Renal cortex interstitium (tissue), 11 donors: Measurements from ENCODE around the gene ECE2. TPM values are rescaled to one million over a fixed set of nuclear protein-coding genes. Genes with fewer than 3 reads are reported as not detected.

ENCODE experiments used
- DNase-seq, 11 donors: peaks; one replicate each; pipeline ENCODE4 v3.0.0-alpha.2; 2013; ENCODE audit warnings: low read depth in 9 of 11, low spot score in 4 of 11; ENCODE audit errors: extremely low read depth in 1 of 11
- polyA plus RNA-seq, 3 donors: library from polyadenylated mRNA; unstranded; fragments of 120-200 nt; gene quantifications; one replicate each; pipeline ENCODE4 v1.2.1, GENCODE V29; 2013; ENCODE audit not compliant: insufficient read length in 3 of 3

ECE2 gene
- polyA plus RNA-seq, 3 donors, result not detected

DNA sequence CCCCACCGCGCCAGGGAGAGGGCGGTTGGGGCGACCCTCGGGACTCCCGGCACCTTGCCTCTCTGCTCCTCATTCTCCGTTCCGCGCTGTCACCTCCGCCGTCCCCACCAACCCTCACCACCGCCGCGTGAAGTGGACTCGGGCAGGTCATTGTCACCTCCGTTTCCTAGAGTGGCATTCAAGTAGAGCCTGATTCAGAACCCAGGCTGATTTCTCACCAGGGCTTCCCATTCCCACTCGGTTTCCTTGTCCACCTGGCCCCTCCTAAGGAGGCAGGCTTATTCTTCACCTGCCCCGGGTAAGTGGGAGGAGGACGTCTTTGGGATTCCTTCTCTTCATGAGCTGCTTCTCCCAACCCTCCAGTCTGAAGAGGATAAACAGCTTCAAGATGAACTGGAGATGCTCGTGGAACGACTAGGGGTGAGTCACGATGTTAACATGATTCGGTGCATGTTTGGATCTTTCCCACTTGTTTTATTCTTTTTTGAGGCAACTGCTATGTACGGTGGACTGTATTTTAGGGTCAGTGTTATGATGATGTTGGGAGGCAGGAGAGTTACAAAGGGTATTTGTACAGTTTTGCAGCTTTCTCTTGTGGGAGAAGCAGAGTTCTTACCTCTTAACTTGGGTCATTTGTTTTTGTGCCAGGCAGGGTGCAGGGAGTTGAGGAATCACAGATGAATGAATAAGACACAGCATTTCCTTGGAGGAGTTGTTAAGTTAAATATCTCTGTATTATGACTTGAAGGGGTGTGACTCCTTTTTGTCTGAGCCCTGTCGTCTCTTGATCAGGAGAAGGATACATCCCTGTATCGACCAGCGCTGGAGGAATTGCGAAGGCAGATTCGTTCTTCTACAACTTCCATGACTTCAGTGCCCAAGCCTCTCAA, 23.9 kb downstream of the ECE2 start:
- no peak for DNase-seq

DNA sequence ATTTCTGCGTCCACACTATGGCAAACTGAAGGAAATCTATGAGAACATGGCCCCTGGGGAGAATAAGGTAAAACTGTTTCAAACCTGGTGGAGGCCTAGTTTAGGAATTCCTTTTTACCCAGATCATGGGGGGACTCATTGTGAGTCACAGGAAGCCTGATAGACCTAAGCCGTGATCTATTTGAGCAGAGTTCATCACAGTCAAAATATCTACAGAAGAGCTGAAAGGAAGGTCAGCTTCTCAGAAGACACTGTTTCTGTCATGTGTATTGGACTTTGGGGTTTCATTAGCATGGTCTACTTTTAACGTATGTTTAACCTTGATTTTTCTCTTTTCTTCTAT, 24.5 kb downstream of the ECE2 start:
- no peak for DNase-seq

DNA sequence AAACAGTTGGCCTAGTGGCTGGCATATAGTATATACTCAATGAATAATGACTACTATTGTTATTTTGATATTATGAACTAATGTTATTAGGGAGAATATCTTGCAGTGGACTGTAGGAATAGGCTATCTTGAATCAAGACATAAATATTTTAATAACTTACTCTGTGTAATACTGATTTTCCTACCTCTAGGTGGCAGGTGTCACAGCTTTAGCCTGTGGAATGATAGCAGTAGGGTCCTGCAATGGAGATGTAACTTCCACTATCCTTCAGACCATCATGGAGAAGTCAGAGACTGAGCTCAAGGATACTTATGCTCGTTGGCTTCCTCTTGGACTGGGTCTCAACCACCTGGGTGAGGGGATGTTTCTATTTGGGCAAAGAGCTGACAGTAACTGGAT, 29.8 kb downstream of the ECE2 start:
- DNase-seq, result no peak

DNA sequence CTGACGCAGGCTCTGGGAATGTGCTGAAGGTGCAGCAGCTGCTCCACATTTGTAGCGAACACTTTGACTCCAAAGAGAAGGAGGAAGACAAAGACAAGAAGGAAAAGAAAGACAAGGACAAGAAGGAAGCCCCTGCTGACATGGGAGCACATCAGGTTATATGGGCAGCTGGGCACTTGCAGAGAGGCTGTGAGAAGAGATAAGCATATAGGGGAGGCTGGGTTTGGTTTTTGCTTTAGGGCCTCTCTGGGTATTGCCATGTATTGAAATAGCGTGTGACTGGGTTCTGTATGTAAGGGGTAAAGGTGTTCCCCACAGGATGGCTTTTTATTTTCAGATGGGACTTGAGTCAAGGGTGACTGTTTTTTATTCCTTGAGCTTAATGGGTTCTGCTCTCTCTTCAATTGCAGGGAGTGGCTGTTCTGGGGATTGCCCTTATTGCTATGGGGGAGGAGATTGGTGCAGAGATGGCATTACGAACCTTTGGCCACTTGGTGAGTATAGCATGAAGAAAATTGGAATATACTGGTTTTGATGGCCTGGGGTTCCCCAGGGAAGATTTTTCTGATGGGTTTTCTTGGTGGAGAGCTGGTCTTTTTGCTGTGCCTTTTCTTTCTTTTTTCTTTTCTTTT, 30.6 kb downstream of the ECE2 start:
- DNase-seq, result no peak

DNA sequence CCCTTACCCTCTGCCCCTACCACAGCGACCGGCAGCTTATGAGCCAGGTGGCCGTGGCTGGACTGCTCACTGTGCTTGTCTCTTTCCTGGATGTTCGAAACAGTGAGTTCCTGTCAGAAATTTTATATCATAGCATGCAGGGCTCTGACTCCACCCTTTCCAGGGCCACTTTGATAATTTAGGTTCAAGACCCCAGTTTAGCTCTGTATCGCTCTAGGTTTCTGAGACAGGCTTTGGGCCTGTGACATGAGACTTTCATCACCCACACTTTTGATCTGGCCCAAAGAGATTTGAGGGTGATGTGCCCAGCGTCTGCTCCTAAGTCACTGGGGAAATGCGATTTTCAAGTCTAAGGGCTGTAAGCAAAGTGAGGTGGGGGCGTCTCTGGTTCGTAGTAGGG, 32.1 kb downstream of the ECE2 start:
- DNase-seq, result no peak

DNA sequence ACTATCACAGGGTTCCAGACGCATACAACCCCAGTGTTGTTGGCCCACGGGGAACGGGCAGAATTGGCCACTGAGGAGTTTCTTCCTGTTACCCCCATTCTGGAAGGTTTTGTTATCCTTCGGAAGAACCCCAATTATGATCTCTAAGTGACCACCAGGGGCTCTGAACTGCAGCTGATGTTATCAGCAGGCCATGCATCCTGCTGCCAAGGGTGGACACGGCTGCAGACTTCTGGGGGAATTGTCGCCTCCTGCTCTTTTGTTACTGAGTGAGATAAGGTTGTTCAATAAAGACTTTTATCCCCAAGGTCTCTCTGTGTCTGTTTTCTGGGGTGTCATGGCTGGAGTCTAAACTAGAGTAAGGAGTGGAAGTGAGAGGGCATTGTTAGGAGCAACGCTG, 32.9 kb downstream of the ECE2 start:
- no peak for DNase-seq

DNA sequence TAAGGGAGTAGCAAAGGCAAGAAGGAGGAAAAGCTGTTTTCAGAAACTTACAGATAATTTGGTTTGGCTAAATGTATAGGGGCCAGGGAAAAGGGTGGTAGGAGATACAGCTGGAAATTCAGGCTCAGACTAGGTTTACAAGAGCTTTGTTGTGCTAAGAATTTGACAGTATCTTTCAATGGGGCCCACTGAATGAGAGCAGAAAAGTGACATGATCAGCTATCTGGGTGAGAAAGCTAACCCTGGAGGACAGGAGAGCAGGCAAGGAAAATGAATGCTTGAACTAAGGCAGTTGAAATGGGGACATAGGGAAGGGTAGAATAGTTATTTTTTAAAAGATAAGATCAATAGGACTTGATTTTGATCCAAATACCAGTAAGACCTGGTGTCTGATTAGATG, 35.8 kb downstream of the ECE2 start:
- DNase-seq, result no peak

DNA sequence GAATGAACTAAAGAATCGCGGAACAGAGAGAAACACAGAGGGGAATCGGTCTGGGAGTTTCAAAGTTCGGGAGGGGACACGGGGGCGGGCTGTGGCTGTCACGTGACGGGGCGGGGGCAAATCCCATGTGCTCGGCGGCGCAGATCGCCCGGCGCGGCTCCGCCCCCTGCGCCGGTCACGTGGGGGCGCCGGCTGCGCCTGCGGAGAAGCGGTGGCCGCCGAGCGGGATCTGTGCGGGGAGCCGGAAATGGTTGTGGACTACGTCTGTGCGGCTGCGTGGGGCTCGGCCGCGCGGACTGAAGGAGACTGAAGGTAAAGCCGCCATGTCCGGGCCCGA, 38.5 kb downstream of the ECE2 start, which contains the start of gene EIF4G1:
Gene EIF4G1 (plus strand): TSS at position 244 of the 337 bp plus-strand sequence. CDS start 1,191 bp downstream, outside the sequence.
- peak; percentile 79 to 94 (median 86) for DNase-seq

DNA sequence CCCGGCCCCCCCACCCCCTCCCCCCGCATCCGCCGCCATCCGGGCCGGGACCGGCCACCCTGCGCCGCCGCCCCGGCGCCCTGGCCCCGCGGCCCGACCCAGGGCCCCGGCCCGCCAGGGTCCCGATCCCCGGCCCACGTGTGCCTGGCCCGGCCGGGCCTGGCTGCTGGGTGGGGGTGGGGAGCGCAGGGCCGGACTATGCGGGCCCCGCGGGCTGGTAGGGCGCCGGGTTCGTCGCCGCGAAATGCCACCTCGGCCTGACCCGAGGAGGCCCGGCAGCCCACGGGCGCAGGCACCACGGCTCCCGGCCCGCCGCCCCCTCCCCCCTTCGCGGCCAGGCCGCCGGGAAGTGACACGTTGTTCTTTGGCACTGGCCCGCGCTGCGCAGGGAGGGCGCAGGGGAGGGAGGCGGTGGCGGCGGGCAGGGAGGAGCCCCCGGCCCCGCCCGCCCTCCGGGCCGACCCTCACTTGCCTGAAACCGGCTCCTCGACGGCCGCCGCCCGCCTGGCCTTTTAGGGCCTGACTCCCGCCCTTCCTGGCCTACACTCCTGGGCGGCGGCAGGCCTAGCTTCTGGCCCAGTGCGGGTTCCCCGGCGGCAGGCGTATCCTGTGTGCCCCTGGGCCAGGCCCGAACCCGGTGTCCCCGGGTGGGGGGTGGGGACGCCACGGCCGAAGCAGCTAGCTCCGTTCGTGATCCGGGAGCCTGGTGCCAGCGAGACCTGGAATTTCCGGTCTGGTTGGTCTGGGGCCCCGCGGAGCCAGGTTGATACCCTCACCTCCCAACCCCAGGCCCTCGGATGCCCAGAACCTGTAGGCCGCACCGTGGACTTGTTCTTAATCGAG, 39.1 kb downstream of the ECE2 start:
- DNase-seq, result peak in 5 of 11 donors; percentile 21 to 55 (median 40)

DNA sequence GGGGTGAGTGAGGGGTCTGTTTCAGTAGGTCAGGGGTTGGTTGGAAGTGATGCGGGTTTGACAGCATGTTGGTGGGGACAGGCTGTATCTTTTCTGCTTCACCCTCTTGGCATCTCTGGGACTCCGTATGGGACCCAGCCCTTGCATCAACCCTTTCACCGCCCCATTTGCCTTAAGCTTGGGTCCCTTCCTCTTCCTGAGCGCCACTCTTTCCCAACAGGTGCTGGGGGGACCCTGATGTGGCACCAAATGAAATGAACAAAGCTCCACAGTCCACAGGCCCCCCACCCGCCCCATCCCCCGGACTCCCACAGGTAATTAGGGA, 39.7 kb downstream of the ECE2 start:
- no peak for DNase-seq

DNA sequence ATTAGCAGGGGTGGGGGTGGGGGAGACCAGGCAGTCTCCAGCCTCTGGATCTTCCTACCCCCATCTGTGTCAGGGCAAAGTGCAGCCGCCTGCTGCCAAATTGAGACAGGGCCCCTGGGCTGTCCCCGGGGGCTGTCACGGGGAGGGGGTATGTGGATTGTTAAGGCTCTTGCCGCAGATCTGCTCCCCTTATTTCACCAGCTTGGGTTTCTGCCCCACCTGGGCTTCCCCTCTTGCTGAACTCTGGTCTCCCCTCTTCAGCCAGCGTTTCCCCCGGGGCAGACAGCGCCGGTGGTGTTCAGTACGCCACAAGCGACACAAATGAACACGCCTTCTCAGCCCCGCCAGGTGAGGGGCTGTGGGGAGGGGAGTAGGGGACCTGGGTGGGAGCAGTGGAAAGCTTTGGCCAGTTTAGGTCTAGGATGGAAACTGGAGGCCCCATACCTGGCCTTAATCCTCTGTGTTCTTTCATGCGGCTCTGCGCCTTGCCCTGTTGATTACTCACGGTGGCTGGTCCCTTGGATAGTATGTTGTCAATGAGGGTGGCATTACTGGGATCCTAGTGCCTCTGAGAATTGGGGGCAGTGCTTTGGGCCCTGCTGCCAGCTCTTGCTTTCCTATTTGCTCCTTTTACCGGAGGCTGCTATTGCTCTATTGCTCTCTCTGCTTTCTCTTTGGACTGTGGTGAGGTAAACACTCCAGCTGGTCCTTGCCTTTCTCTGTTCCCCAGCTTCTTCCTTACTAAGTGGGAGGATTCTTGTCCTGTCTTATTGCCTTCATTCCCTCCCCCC, 40.2 kb downstream of the ECE2 start:
- no peak for DNase-seq

DNA sequence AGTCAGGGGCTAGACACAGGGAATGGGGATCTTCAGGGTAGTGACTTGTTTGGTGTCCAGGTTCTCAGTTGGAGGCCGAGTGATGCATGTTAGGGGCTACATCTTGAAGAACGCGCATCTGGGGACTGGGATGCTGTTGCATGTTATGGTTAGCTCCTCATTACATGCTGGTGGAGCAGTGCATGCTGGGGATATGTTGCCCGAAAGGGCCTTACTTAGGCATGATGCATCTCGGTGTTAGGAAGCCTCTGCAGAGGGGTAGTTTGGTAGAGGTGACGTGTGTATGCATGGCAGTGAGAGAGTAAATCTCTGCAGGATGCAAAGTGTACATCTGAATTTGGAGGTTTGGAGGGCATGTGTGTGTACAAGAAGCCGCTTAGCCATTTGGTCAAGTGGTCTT, 41.0 kb downstream of the ECE2 start:
- no peak for DNase-seq

DNA sequence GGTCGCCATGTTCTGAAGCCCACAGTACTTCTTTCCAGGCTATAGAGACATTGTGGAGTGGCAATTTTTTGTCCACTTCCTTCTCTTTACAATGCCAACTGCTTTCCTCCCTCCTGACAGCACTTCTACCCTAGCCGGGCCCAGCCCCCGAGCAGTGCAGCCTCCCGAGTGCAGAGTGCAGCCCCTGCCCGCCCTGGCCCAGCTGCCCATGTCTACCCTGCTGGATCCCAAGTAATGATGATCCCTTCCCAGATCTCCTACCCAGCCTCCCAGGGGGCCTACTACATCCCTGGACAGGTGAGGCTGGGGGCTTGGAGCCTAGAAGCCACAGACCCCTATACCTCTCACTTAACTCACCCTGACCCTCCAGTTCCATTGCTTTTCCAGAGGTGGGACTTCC, 41.4 kb downstream of the ECE2 start:
- no peak for DNase-seq

DNA sequence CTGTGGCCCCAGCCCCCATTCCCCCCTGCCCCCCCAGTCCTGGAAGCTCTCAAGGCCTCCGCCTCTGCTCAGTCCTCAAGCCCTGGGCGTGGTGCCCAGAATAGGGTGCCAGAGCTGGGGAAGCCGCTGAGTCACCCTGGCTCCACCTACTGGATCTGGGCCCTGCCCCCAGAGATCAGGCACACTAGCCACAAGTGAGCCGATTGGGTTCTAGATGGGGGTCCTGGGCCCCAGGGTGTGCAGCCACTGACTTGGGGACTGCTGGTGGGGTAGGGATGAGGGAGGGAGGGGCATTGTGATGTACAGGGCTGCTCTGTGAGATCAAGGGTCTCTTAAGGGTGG, 44.3 kb downstream of the ECE2 start:
- no peak for DNase-seq

DNA sequence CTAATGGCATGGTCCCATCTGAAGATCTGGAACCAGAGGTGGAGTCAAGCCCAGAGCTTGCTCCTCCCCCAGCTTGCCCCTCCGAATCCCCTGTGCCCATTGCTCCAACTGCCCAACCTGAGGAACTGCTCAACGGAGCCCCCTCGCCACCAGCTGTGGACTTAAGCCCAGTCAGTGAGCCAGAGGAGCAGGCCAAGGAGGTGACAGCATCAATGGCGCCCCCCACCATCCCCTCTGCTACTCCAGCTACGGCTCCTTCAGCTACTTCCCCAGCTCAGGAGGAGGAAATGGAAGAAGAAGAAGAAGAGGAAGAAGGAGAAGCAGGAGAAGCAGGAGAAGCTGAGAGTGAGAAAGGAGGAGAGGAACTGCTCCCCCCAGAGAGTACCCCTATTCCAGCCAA, 45.8 kb downstream of the ECE2 start:
- no peak for DNase-seq

DNA sequence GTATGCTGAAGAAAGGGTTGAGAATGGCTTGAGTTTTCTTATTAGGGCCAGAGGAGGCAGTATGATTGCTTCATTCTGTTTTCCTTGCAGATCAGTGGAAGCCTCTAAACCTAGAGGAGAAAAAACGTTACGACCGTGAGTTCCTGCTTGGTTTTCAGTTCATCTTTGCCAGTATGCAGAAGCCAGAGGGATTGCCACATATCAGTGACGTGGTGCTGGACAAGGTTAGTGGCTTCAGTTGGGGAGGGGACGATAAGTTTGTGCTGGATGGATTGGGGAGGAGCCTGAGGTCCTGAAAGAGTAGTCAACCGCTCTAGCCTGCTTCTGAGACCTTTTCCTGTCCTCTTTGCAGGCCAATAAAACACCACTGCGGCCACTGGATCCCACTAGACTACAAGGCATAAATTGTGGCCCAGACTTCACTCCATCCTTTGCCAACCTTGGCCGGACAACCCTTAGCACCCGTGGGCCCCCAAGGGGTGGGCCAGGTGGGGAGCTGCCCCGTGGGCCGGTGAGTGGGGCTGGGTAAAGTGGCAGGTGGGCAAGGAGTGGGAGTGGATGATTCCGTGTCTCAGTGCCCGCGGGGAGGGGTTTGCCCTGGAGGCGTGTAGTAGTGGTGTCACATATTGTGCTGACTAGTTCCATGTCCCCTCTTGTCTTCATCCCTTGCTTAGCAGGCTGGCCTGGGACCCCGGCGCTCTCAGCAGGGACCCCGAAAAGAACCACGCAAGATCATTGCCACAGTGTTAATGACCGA, 47.1 kb downstream of the ECE2 start:
- no peak for DNase-seq

DNA sequence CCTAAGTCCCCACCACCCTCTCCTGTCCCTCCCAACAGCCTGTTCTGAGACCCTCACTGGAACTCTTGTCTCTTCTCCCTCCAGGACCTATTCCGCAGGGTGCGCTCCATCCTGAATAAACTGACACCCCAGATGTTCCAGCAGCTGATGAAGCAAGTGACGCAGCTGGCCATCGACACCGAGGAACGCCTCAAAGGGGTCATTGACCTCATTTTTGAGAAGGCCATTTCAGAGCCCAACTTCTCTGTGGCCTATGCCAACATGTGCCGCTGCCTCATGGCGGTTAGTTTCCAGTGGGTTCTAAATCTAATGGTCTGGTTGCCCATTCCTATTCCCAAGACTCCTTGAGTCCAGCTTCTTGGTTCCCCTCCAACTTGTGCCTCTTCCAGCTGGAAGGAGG, 47.9 kb downstream of the ECE2 start:
- DNase-seq, result no peak

DNA sequence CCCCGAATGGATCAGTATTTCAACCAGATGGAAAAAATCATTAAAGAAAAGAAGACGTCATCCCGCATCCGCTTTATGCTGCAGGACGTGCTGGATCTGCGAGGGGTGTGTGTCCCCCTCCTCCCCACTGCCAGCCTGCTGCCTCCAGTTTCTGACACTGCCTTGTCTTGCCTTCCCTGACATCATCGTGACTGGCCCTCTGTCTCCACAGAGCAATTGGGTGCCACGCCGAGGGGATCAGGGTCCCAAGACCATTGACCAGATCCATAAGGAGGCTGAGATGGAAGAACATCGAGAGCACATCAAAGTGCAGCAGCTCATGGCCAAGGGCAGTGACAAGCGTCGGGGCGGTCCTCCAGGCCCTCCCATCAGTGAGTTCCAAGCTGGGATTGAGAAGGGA, 49.4 kb downstream of the ECE2 start:
- no peak for DNase-seq
